T-helper 1 cell (primary cell): ENCODE data around the gene SYNGR1.

Experiments
- DNase-seq, 5 donors: peaks; one replicate each; pipeline ENCODE4 v3.0.0-alpha.2; 2012 to 2020

SYNGR1 gene

GRCh38 chr22:39431216-39431801 is 81.5 kb downstream of the SYNGR1 start:
- no peak for DNase-seq

DNA sequence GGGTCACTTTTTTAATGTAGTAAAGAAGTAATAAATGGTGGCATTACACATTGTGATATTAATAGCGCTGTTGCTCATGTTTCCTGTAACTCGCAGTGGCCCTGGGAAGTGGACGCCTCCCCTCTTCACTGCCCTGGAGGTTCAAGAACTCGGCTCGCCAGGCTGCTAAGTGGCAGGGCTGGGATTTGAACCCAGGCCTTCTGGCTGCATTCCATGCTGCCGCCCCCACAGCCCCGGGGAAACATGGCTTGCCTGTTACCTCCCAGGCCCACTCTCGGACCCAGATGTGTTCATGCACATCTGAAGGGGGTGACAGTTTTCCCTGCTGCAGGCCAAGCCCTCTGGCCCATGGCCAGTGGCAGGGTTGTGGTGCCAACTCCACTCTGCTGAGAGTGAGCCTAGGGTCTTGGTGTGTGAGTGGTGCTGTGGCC is 82.0 kb downstream of the SYNGR1 start:
- DNase-seq = no peak

- DNase-seq = no peak
Observed at GRCh38 chr22:39432361-39432811, 82.6 kb downstream of the SYNGR1 start.

GRCh38 chr22:39433476-39434242 is 83.9 kb downstream of the SYNGR1 start:
- no peak for DNase-seq

- no peak for DNase-seq
Observed at GRCh38 chr22:39434243-39434653, 84.5 kb downstream of the SYNGR1 start.

DNA sequence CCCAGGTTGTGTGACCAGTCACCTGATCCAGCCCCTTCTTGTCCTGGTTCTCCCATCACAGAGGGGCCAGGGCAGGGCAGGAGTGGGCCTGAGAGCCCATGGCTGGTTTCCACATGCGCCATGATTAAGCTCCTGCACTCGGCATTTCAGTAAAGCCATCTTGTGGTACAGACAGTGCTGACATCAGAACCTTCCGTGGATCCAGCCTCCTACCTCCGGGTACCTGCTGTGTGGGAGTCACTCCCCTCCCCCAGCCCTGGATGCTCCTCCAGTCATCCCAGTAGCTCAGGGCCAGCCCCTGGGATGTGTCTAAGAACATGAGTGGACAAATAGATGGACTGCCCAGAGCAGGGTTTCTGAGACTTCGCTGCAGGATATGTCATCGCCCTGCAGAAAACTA is 84.9 kb downstream of the SYNGR1 start:
- DNase-seq = no peak
